Sigmoid colon (tissue), 4 donors: ENCODE results near the gene GTSE1.

Experiments
- POLR2A ChIP-seq, 2 donors: fragments of 450-650 bp; IDR thresholded peaks; one replicate each; pipeline ENCODE4 v1.6.1; 2016; ENCODE audit warnings: antibody characterized with exemption in 2 of 2, mild to moderate bottlenecking in 2 of 2, moderate library complexity in 2 of 2
- POLR2AphosphoS5 ChIP-seq, 4 donors: sonication (generic); formaldehyde crosslinking; IDR thresholded peaks; one replicate each; pipeline ENCODE4 v1.6.1; 2017; ENCODE audit warnings: antibody characterized with exemption in 4 of 4
- TF ChIP-seq, protein P1 (sequence below), 4 experiments: fragments of 450-650 bp in 3 of 4; fragments of 200-600 bp in 1 of 4; IDR thresholded peaks; one replicate each; pipeline ENCODE4 v1.5.1; 2016 to 2019; ENCODE audit warnings: antibody characterized with exemption in 4 of 4, mild to moderate bottlenecking in 3 of 4, moderate library complexity in 2 of 4

DNA sequence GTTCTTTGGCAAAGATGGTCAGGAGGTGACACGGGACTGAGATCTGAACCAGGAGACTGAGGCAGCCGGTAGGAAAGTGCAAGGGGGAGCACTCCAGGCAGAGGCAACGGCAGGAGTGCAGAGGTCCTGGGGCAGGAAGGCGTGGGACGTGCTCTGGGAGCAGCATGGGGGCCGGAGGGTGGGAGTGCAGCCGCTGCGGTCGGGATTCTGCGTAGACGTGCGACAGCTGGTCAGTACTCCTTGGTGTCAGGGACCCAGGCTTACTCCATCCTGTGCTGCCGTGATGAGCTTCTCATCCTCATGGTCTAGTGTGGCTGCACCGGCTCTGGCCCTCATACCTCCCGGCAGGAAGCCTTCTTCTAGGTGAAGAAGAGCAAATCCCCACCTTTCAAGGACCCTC is 21.9 kb downstream of the GTSE1 start:
- TF ChIP-seq, protein P1, sequence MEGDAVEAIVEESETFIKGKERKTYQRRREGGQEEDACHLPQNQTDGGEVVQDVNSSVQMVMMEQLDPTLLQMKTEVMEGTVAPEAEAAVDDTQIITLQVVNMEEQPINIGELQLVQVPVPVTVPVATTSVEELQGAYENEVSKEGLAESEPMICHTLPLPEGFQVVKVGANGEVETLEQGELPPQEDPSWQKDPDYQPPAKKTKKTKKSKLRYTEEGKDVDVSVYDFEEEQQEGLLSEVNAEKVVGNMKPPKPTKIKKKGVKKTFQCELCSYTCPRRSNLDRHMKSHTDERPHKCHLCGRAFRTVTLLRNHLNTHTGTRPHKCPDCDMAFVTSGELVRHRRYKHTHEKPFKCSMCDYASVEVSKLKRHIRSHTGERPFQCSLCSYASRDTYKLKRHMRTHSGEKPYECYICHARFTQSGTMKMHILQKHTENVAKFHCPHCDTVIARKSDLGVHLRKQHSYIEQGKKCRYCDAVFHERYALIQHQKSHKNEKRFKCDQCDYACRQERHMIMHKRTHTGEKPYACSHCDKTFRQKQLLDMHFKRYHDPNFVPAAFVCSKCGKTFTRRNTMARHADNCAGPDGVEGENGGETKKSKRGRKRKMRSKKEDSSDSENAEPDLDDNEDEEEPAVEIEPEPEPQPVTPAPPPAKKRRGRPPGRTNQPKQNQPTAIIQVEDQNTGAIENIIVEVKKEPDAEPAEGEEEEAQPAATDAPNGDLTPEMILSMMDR (IDR thresholded peaks at IDR 0.05), result no peak
- TF ChIP-seq POLR2A (IDR thresholded peaks at IDR 0.05) (no peak), POLR2AphosphoS5 (IDR thresholded peaks at IDR 0.05) (no peak)
